Cerebellar cortex (tissue), 1 donor: ENCODE data around the gene PTPN22.
A peak's percentile ranks its signal among the peaks of the same experiment; 100 is the strongest.

Experiments
- DNase-seq: peaks from one replicate; pipeline ENCODE4 v3.0.0-alpha.2; 2015; ENCODE audit warnings: low spot score

PTPN22 gene

DNA sequence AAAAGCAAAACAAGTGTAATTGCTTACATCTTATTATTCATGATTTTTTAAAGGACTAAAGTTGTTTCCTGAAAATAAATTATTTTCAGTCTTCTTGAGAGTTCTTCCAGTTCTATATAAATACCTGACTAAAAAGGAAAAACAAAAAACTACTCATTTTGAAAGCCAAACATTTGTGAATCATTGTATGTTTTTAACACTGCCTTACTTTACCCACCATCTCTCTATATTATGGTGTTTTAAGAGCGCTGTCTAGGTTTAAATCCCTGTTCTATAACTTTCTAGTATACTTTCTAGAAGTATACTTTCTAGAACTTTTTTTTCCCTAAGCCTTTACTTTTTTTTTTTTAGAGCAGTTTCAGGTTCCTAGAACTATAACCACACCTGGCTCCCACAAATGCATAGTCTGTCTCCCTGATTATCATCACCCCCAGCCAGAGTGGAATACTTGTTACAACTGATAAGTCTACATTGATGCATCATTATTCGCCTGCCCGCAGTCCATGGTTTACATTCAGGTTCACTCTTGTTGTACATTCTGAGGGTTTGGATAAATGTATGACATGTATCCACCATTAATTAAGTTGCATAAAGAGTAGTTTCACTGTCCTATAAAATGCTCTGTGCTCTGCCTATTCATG lies 69.0 kb downstream of the PTPN22 start:
- no peak for DNase-seq

DNA sequence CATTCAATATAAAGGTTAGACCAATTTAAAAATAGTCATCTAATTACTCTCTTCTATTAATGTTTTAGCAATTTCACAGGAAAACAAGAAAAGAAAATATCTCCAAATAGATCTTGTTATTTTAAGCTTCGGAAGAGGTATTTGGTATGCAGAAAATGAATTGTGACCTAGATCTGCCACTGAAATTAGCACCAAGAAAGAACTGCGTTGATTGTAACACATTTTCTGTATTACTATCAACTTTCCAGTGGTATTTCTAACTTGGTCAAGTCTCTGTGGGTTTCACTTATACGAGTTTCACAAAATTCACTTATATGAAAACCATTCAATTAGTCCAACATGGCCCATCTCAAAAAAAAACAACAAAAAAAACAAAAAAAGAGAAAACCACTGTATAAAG lies 71.0 kb downstream of the PTPN22 start:
- DNase-seq, result no peak

DNA sequence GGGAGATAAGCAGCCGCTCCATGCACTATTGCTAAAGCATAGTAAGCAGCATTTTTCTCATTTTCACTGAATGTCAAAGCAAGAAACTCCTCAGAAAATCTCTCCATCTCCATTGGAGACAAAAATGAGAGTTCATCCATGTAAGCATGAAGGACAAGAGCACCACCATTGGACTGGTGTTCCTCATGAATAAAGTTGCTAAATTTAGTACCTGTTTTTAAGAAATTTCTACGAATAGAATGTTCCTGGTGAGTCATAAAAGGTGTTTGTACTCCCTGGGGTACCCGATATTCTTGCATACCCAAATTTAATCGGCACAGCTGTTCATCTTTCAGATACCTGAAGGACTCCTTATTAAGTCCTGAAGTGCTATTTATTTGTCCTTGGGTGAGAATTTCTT lies 74.0 kb downstream of the PTPN22 start:
- no peak for DNase-seq

DNA sequence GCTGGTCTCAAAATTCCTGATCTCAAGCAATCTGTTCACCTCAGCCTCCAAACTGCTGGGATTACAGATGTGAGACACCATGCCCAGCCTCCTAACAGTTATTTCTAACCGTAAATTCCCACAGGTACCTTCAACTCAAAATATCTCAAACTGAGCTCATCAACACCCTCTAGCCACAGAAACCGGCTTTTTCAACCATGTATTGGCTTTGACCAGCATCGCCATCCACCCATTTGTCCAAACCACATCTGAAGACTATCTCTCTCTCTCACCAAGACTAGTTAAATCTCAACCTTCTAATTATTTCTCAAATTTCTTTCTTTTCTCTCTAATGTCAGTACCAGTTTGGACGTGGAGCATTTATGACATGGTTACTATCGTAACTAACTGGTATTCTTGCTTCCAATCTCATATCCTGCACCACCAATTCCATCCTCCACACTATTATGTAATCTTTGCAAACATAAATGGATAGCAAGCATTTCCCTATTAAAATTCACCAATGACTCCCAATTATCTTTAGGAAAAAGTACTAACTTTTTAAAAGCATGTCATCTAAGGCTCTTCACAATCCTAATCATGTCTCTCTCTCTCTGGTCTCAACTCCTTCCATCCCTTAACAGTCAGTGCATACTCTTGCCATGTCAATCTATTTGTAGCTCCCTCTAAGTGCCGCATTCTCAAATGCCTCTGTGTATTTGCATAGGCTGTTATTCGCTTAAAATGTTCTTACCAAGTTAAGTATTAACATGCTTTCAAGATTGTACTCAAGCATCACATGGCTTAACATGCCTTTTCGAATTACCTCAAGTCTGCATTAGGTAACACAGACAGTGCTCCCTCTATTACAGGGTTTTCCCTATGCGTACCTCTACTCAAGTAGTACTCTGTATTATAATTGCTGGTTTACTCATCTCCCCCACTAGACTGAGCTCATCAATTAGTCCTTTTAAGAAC lies 77.4 kb downstream of the PTPN22 start:
- DNase-seq, result no peak

- no peak for DNase-seq
These were observed 78.5 kb downstream of the PTPN22 start for GRCh38 chr1:113792986-113793385.

GRCh38 chr1:113792471-113792870 lies 79.0 kb downstream of the PTPN22 start:
- no peak for DNase-seq

GRCh38 chr1:113788802-113789201 lies 82.7 kb downstream of the PTPN22 start:
- no peak for DNase-seq

- DNase-seq, result no peak
These were observed 83.8 kb downstream of the PTPN22 start for GRCh38 chr1:113787663-113788062.

GRCh38 chr1:113786069-113786468 lies 85.4 kb downstream of the PTPN22 start:
- no peak for DNase-seq

DNA sequence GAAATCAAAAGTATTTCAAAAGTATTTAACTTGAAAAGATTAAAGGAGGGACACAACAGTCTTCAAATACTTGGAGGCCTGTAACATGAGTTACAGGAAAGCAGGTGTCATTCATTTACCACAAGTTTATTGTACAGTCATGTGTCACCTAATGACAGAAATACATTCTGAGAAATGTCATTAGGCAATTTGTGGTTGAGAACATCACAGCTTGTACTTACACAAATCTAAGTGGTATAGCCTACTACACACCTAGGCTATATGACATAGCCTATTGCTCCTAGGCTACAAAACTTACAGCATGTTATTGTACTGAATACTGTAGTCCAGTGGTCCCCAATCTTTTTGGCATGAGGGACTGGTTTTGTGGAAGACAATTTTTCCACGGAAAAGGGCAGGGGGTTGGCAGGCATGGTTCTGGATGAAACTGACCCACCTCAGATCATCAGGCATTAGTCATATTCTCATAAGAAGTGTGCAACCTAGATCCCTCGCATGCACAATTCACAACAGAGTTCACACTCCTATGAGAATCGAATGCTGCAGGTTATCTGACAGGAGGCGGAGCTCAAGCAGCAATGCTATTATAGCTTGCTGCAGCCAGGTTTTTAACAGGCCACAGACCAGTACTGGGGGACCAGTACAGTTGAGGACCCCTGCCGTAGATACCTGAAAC lies 87.3 kb downstream of the PTPN22 start:
- no peak for DNase-seq

GRCh38 chr1:113783254-113784103 lies 88.0 kb downstream of the PTPN22 start:
- DNase-seq, result peak; percentile 47

- peak; percentile 51 for DNase-seq
These were observed 89.1 kb downstream of the PTPN22 start for GRCh38 chr1:113782406-113782805.

DNA sequence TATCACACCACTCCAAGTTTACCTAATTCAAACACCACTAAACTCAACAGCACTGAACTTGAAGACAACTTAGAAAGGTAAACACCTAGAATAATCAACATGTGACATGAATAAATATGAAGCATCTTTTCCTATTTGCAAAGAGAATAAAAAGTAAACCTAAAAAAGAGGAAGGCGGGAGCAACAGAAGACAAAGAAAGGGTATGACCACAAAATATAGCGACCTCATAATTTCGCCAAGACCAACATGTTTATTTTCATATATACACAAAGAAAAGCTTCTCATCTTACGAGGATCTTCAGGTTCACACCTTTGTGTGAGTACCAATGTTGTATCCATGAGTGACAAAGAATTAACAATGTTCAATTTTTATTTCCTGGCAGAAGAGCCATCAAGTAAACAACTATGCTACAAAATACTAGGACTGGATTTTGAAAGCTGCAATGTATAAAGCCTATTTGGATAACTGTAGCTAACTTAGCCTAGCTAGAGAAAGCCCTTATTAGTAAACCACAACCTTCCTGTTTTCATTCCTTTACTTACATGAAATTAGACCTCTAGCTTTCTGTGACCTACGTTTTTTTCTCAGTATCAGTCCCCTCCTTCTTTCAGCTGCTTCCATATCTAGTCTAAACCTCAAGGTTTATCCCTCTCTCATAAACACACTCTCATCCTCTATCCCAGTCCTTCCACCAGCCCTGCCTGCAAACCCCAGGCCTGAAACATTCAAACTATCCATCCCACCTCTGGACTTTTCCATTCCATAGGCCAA lies 91.0 kb downstream of the PTPN22 start:
- DNase-seq, result no peak

GRCh38 chr1:113779542-113779941 lies 92.0 kb downstream of the PTPN22 start:
- no peak for DNase-seq

DNA sequence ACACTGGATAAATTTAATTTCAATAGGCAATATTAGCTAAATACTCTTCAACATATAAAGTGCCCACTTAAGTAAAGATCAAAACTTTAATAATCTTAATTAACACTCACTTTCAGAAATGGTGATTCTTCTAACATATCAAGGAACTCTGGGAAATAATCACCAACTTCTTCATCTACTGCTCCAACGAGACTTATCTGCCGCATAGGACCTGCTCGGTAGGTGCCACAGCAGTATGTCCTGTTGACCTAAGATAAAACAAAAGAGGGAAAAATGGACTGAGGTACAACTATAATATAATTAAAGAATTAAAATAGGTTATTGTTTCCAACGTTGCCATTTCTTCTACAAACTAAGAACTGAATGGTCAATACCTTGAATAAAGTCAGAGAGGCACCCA lies 94.0 kb downstream of the PTPN22 start:
- no peak for DNase-seq

- peak; percentile 71 for DNase-seq
These were observed 101.5 kb downstream of the PTPN22 start for GRCh38 chr1:113770031-113770430.

DNA sequence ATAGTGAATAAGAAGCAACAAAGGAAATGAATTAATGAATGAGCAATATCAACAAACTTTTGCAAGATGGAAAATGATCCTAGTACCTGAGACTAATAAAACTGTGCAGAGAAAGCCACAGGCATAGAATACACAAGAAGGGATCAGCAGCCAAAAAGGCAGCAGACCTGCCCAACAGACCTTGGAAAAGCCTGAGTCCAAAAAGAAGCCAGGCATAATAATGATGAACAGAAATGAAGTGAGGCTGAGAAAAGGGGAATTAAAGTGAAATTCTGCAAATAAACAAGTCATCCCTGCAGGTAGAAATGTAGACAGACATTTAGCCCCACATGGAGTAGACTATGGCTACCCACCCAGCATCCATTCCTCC lies 101.9 kb downstream of the PTPN22 start:
- peak; percentile 85 for DNase-seq

DNA sequence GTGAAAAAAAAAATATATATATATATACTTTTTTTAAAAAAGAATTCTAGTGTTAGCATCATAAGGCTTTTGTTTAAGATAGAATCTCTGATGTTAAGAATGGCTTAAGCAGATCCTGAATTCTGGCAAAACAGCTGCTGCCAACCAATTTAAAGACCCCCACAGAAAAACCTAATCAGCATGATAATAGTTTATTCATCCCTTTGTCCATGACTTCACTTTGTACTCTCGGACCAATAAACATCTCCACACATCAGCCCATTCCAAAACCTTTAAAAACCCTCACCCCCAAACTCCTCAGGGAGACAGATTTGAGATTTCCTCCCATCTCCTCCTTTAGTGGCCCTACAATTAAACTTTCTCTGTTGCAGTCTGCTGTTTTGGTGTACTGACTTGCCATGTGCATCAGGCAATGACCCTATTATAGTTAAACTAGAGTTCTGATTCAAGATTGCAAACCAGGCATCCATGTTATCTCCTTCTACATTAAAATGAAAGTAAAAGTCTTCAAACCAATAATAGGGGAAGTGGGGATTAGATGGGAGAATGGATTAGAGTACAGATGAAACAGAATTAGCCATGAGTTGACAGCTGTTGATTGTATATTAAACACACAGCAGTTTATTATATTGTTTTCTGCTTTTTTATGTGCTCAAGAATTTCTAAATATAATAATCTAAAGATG lies 102.5 kb downstream of the PTPN22 start:
- DNase-seq, result no peak

- DNase-seq, result no peak
These were observed 105.9 kb downstream of the PTPN22 start for GRCh38 chr1:113765306-113766230.
